ENCODE results near the gene CADPS2. TPM values are rescaled to one million over a fixed set of nuclear protein-coding genes. Genes with fewer than 3 reads are reported as not detected.

The CADPS2 gene
- total RNA-seq, 1 experiment from 2014 or later, result 12.2 TPM

GRCh38 chr7:122770686-122771335 lies 115.4 kb downstream of the CADPS2 start (continued):
- no peak for TF ChIP-seq ZNF671 (CRISPR knock-in tag; IDR thresholded peaks at IDR 0.05)
- TF ChIP-seq GRHL2 (CRISPR knock-in tag; IDR thresholded peaks at IDR 0.05; ENCODE audit: insufficient replicate concordance, severe bottlenecking), result no peak
- no peak for TF ChIP-seq FOXJ3 (CRISPR knock-in tag; IDR thresholded peaks at IDR 0.05; ENCODE audit: borderline replicate concordance)
- TF ChIP-seq ZNF219 (CRISPR knock-in tag; IDR thresholded peaks at IDR 0.05; ENCODE audit: borderline replicate concordance), result no peak
- no peak for TF ChIP-seq TP53 (CRISPR knock-in tag; IDR thresholded peaks at IDR 0.05)
- no peak for TF ChIP-seq NFE2L1 (CRISPR knock-in tag; IDR thresholded peaks at IDR 0.05)
- TF ChIP-seq FOXK1 (CRISPR knock-in tag; IDR thresholded peaks at IDR 0.05), result no peak
- TF ChIP-seq, protein P1, sequence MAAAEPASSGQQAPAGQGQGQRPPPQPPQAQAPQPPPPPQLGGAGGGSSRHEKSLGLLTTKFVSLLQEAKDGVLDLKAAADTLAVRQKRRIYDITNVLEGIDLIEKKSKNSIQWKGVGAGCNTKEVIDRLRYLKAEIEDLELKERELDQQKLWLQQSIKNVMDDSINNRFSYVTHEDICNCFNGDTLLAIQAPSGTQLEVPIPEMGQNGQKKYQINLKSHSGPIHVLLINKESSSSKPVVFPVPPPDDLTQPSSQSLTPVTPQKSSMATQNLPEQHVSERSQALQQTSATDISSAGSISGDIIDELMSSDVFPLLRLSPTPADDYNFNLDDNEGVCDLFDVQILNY (CRISPR knock-in tag; IDR thresholded peaks at IDR 0.05), result no peak
- TF ChIP-seq JAZF1 (CRISPR knock-in tag; IDR thresholded peaks at IDR 0.05), result no peak
- TF ChIP-seq, protein P2, sequence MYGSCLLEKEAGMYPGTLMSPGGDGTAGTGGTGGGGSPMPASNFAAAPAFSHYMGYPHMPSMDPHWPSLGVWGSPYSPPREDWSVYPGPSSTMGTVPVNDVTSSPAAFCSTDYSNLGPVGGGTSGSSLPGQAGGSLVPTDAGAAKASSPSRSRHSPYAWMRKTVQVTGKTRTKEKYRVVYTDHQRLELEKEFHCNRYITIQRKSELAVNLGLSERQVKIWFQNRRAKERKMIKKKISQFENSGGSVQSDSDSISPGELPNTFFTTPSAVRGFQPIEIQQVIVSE (CRISPR knock-in tag; IDR thresholded peaks at IDR 0.05; ENCODE audit: borderline replicate concordance), result no peak

DNA sequence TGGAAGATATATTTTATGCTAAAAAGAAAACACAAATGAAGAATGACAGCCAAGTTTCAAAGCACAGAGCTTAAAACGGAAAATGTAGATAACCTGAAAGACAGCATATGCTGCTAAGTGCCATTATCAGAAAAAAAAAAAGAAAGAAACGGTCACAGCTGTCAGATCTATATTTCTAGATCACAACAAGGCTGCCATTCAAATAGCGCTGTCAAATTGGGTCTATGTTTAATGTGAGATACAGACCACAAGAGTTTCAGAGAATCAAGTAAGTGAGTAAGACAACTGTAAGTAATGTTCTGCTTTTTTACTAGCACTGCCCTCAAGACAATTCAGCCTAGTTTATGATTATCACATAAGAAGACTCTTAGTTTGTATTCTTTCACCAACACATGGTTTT lies 117.4 kb downstream of the CADPS2 start:
- ChIA-PET CTCF (interaction anchor here (0.7 to 1.6 kb wide), 2 partner anchors 35 to 1687 kb away, joined by 3 to 4 read pairs; no protein-coding TSS in a partner anchor), POLR2A (no interaction called here)
- Mint-ChIP-seq H3K27me3 (ENCODE audit: low read depth) (no peaks in the 10 kb centered on the region), H3K4me3 (no peak overlapping the region), H3K9me3 (no peaks in the 10 kb centered on the region), H3K36me3 (no peaks in the 10 kb centered on the region), H3K4me1 (peaks cover 45% of the 10 kb centered on the region), H3K27ac (no peak overlapping the region)
- ATAC-seq (no peak), DNase-seq (ENCODE audit: low spot score) (no peak)
- no peak for TF ChIP-seq CBFB (CRISPR knock-in tag; IDR thresholded peaks at IDR 0.05; ENCODE audit: low read depth)
- TF ChIP-seq, protein P3, sequence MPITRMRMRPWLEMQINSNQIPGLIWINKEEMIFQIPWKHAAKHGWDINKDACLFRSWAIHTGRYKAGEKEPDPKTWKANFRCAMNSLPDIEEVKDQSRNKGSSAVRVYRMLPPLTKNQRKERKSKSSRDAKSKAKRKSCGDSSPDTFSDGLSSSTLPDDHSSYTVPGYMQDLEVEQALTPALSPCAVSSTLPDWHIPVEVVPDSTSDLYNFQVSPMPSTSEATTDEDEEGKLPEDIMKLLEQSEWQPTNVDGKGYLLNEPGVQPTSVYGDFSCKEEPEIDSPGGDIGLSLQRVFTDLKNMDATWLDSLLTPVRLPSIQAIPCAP (CRISPR knock-in tag; IDR thresholded peaks at IDR 0.05), result no peak
- no peak for TF ChIP-seq EMX1 (CRISPR knock-in tag; IDR thresholded peaks at IDR 0.05)
- no peak for TF ChIP-seq MXD4 (CRISPR knock-in tag; IDR thresholded peaks at IDR 0.05; ENCODE audit: borderline replicate concordance)
- TF ChIP-seq ZNF232 (CRISPR knock-in tag; IDR thresholded peaks at IDR 0.05), result no peak
- no peak for TF ChIP-seq NFATC4 (CRISPR knock-in tag; IDR thresholded peaks at IDR 0.05)
- TF ChIP-seq KAT7 (CRISPR knock-in tag; IDR thresholded peaks at IDR 0.05; ENCODE audit: borderline replicate concordance), result no peak
- TF ChIP-seq, protein P4, sequence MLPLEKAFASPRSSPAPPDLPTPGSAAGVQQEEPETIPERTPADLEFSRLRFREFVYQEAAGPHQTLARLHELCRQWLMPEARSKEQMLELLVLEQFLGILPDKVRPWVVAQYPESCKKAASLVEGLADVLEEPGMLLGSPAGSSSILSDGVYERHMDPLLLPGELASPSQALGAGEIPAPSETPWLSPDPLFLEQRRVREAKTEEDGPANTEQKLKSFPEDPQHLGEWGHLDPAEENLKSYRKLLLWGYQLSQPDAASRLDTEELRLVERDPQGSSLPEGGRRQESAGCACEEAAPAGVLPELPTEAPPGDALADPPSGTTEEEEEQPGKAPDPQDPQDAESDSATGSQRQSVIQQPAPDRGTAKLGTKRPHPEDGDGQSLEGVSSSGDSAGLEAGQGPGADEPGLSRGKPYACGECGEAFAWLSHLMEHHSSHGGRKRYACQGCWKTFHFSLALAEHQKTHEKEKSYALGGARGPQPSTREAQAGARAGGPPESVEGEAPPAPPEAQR (CRISPR knock-in tag; IDR thresholded peaks at IDR 0.05), result no peak
- TF ChIP-seq SP1 (CRISPR knock-in tag; conservative IDR thresholded peaks at IDR 0.05), result no peak
- no peak for TF ChIP-seq STAT6 (CRISPR knock-in tag; conservative IDR thresholded peaks at IDR 0.05; ENCODE audit: low read depth)
- TF ChIP-seq, protein P1 (CRISPR knock-in tag; IDR thresholded peaks at IDR 0.05), result no peak
- TF ChIP-seq, protein P5, sequence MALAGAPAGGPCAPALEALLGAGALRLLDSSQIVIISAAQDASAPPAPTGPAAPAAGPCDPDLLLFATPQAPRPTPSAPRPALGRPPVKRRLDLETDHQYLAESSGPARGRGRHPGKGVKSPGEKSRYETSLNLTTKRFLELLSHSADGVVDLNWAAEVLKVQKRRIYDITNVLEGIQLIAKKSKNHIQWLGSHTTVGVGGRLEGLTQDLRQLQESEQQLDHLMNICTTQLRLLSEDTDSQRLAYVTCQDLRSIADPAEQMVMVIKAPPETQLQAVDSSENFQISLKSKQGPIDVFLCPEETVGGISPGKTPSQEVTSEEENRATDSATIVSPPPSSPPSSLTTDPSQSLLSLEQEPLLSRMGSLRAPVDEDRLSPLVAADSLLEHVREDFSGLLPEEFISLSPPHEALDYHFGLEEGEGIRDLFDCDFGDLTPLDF (CRISPR knock-in tag; IDR thresholded peaks at IDR 0.05), result no peak
- TF ChIP-seq ZNF671 (CRISPR knock-in tag; IDR thresholded peaks at IDR 0.05), result no peak
- TF ChIP-seq ESRRA (CRISPR knock-in tag; IDR thresholded peaks at IDR 0.05; ENCODE audit: borderline replicate concordance), result no peak
- no peak for TF ChIP-seq ARID4B (CRISPR knock-in tag; IDR thresholded peaks at IDR 0.05; ENCODE audit: borderline replicate concordance)

Measured in WTC11 (cell line).